ENCODE results near the gene PDE2A.

DNA sequence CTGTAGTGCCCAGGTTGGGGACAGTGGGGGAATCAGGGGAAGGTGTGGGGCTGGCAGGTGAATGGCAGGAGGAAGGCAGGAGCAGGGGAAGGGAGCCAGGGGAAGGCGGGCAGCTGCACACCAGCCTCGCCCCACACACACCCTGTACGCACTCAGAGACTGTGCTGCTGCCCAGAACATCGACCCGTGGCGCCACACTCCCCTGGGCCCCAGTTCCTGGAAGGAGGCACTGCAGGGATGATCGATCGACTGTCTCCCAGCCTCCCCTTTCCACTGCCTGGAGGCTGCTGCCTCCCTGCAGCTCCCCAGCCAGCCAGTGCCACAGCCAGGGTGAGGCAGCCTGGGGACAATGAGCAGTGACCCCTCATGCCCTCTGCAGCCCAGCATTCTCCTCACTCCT lies 19.2 kb downstream of the PDE2A start:
- TF ChIP-seq YY1 (IDR thresholded peaks at IDR 0.05; ENCODE audit: insufficient read depth, insufficient read length) (no peak), ZNF274 (IDR thresholded peaks at IDR 0.05; ENCODE audit: low read depth, low read length) (no peak)

Measured in NT2/D1 (cell line).